PC-9 (cell line): ENCODE measurements around the gene BRK1. TPM values are rescaled to one million over a fixed set of nuclear protein-coding genes. Genes with fewer than 3 reads are reported as not detected.
"Not testable (repeated sequence)": the region's sequence is repeated elsewhere in the genome, so short reads cannot be mapped to it uniquely, and the experiment has no call there.

Experiments
- BruUV-seq: library from RNA; stranded (reverse); fragments of 400-500 nt; replicated peaks from 2 replicates; lab custom pipeline; 2021; lab: Mats Ljungman, UMichigan
- CTCF ChIA-PET: fragments of 300-600 bp; sonication (Branson Sonifier 250); formaldehyde crosslinking; loops from one replicate; lab custom pipeline; 2022; ENCODE audit warnings: antibody characterized with exemption; lab: Charles Lee
- POLR2A ChIA-PET: fragments of 300-600 bp; sonication (Branson Sonifier 250); formaldehyde crosslinking; loops from one replicate; lab custom pipeline; 2022; ENCODE audit warnings: antibody characterized with exemption; ENCODE audit not compliant: unreplicated experiment; lab: Charles Lee
- DNase-seq, 2 experiments: peaks; one replicate each; pipeline versions ENCODE4 v3.0.0 to v3.0.0-alpha.2; 2015 to 2022; ENCODE audit warnings: mixed read lengths in 1 of 2
- H2AFZ ChIP-seq: fragments of 200-600 bp; sonication (generic); 2 replicates; pipeline ENCODE4 v1.8.1; 2017; ENCODE audit warnings: antibody characterized with exemption
- H3F3A ChIP-seq: fragments of 200-600 bp; sonication (generic); 2 replicates; pipeline ENCODE4 v1.8.1; 2017; ENCODE audit warnings: antibody characterized with exemption, mild to moderate bottlenecking, low read depth; ENCODE audit not compliant: insufficient read depth
- H3K27ac ChIP-seq: fragments of 200-600 bp; sonication (generic); 2 replicates; pipeline ENCODE4 v1.6.1; 2016; ENCODE audit warnings: mixed run types
- H3K27me3 ChIP-seq: fragments of 200-600 bp; sonication (generic); 2 replicates; pipeline ENCODE4 v1.6.1; 2016; ENCODE audit warnings: low read depth, mixed run types; ENCODE audit not compliant: insufficient read depth
- H3K36me3 ChIP-seq: fragments of 200-600 bp; sonication (generic); 2 replicates; pipeline ENCODE4 v1.6.1; 2016; ENCODE audit warnings: low read depth, mixed run types
- H3K4me1 ChIP-seq: fragments of 200-600 bp; sonication (generic); replicated peaks from 2 replicates; pipeline ENCODE4 v1.6.1; 2016; ENCODE audit warnings: mixed run types; ENCODE audit not compliant: insufficient read depth
- H3K4me2 ChIP-seq: fragments of 200-600 bp; sonication (generic); 2 replicates; pipeline ENCODE4 v1.6.1; 2017; ENCODE audit warnings: mixed run types
- H3K4me3 ChIP-seq: fragments of 200-600 bp; sonication (generic); 2 replicates; pipeline ENCODE4 v1.6.1; 2016; ENCODE audit warnings: mixed run types
- H3K79me2 ChIP-seq: fragments of 200-600 bp; sonication (generic); 2 replicates; pipeline ENCODE4 v1.6.1; 2017; ENCODE audit warnings: low read depth, mixed run types
- H3K9me2 ChIP-seq: fragments of 200-600 bp; sonication (generic); 2 replicates; pipeline ENCODE4 v1.8.1; 2017; ENCODE audit warnings: mild to moderate bottlenecking; ENCODE audit not compliant: insufficient read depth
- H3K9me3 ChIP-seq: fragments of 200-600 bp; sonication (generic); 2 replicates; pipeline ENCODE4 v1.8.1; 2016; ENCODE audit warnings: low read depth; ENCODE audit not compliant: insufficient read depth
- H4K20me1 ChIP-seq: fragments of 200-600 bp; sonication (generic); 2 replicates; pipeline ENCODE4 v1.8.1; 2017; ENCODE audit not compliant: insufficient read depth
- EZH2 ChIP-seq: fragments of 200-600 bp; sonication (generic); IDR thresholded peaks from 2 replicates; pipeline ENCODE4 v1.8.0; 2017; ENCODE audit warnings: antibody characterized with exemption, low read depth
- intact Hi-C: fragments of 100-400 bp; cut with micrococcal nuclease; formaldehyde crosslinking; loops from one replicate; pipeline ENCODE4 v1.10.0; 2022; ENCODE audit not compliant: unreplicated experiment
- total RNA-seq: library from RNA; stranded (reverse); gene quantifications from 2 replicates; pipeline ENCODE4 v1.2.3, GENCODE V29; 2021
- TF ChIP-seq, protein P1 (sequence below): fragments of 200-600 bp; sonication (generic); conservative IDR thresholded peaks from 2 replicates; pipeline ENCODE4 v1.6.1; 2017; ENCODE audit warnings: mixed run types, antibody characterized with exemption, mild to moderate bottlenecking, moderate library complexity

BRK1 gene
- total RNA-seq, 1 experiment from 2014 or later = 109 TPM

DNA sequence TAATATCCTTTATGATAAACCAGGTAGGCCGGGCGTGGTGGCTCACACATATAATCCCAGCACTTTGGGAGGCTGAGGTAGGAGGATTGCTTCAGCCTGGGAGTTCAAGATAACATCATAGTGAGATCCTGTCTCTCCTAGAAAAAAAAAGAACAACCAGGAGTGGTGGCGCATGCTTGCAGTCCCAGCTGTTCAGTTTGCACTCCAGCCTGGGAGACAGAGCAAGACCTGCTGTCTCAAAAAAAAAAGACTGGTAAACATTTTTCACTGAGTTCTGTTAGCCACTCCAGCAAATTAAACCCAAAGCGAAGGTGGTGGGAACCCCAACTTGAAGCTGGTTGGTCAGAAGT, 39.6 kb downstream of the BRK1 start:
- ChIA-PET POLR2A (no interaction called here), CTCF (no interaction called here)
- H3K27me3 ChIP-seq = no peaks in the 10 kb centered on the region
- peaks cover 15% of the 10 kb centered on the region for H4K20me1 ChIP-seq
- no peak overlapping the region for H2AFZ ChIP-seq
- no peaks in the 10 kb centered on the region for H3K9me2 ChIP-seq
- H3K27ac ChIP-seq = no peak overlapping the region
- no peaks in the 10 kb centered on the region for H3K9me3 ChIP-seq
- H3K4me2 ChIP-seq = no peak overlapping the region
- TF ChIP-seq, protein P1, sequence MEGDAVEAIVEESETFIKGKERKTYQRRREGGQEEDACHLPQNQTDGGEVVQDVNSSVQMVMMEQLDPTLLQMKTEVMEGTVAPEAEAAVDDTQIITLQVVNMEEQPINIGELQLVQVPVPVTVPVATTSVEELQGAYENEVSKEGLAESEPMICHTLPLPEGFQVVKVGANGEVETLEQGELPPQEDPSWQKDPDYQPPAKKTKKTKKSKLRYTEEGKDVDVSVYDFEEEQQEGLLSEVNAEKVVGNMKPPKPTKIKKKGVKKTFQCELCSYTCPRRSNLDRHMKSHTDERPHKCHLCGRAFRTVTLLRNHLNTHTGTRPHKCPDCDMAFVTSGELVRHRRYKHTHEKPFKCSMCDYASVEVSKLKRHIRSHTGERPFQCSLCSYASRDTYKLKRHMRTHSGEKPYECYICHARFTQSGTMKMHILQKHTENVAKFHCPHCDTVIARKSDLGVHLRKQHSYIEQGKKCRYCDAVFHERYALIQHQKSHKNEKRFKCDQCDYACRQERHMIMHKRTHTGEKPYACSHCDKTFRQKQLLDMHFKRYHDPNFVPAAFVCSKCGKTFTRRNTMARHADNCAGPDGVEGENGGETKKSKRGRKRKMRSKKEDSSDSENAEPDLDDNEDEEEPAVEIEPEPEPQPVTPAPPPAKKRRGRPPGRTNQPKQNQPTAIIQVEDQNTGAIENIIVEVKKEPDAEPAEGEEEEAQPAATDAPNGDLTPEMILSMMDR = no peak
- no peak for TF ChIP-seq EZH2
- intact Hi-C loops = no loop called here
- no peaks in the 10 kb centered on the region for H3K79me2 ChIP-seq
- TSS peak; percentile 0 for BruUV-seq
- no peak overlapping the region for H3K4me3 ChIP-seq
- peaks cover 20% of the 10 kb centered on the region for H3K36me3 ChIP-seq
- DNase-seq = no peak
- H3F3A ChIP-seq = peaks cover 42% of the 10 kb centered on the region
- H3K4me1 ChIP-seq = no peaks in the 10 kb centered on the region

DNA sequence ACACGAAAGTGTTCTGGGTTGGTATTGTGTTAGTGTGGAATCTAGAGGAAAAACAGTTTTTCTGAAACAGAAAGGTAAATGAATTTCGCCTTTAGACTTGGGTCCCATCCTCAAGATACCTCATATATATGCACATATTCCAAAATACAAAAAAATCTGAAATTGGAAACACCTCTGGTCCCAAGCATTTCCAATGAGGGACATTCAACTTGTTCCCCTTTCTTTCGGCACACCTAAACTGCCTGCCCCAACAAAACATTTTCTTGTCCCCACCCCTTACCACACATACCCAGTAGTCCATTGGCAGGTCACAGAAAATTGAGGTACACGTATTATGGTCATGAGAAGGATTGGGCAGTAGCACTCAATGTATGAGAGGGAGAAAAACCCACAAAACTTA, 40.2 kb downstream of the BRK1 start:
- ChIA-PET POLR2A (no interaction called here), CTCF (no interaction called here)
- peaks cover 15% of the 10 kb centered on the region for H3K36me3 ChIP-seq
- no peaks in the 10 kb centered on the region for H3K79me2 ChIP-seq
- no peaks in the 10 kb centered on the region for H3K9me2 ChIP-seq
- intact Hi-C loops = no loop called here
- no peaks in the 10 kb centered on the region for H3K9me3 ChIP-seq
- no peak for DNase-seq
- no peaks in the 10 kb centered on the region for H3K27me3 ChIP-seq
- no peak for TF ChIP-seq EZH2
- TF ChIP-seq, protein P1 = no peak
- no peak overlapping the region for H3K4me2 ChIP-seq
- no TSS peak for BruUV-seq
- peaks cover 42% of the 10 kb centered on the region for H3F3A ChIP-seq
- no peak overlapping the region for H3K27ac ChIP-seq
- peaks cover 10% of the 10 kb centered on the region for H4K20me1 ChIP-seq
- no peak overlapping the region for H2AFZ ChIP-seq
- no peak overlapping the region for H3K4me3 ChIP-seq
- no peaks in the 10 kb centered on the region for H3K4me1 ChIP-seq

DNA sequence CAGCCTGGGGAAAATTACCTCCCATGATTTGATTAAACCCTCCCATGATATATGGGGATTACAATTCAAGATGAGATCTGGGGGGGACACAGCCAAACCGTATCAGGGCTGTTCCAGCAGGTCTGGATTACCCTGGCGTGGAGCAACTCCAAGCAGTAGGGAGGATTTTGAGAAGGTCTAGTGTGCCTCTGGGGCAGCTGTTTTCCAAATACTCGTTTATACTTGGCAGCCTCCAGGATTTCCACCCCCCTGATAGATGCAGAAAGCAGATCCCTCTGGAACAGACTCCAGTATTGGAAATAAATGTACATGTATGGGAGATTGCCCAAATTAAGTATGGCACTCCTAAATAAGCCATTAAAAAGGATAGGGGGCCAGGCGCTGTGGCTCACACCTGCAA, 41.6 kb downstream of the BRK1 start:
- Histone ChIP-seq H3K27me3 (no peaks in the 10 kb centered on the region), H3K9me3 (no peaks in the 10 kb centered on the region), H3K79me2 (no peaks in the 10 kb centered on the region), H4K20me1 (peaks cover 3% of the 10 kb centered on the region; the same call in 1 of the 2 replicates), H3F3A (peaks cover 42% of the 10 kb centered on the region), H3K27ac (no peak overlapping the region), H3K4me3 (no peak overlapping the region), H3K9me2 (no peaks in the 10 kb centered on the region), H3K36me3 (peaks cover 2% of the 10 kb centered on the region; the same call in 1 of the 2 replicates), H2AFZ (no peak overlapping the region), H3K4me2 (no peak overlapping the region), H3K4me1 (peaks cover 10% of the 10 kb centered on the region)
- DNase-seq = no peak
- CTCF ChIA-PET = no interaction called here
- intact Hi-C loops = no loop called here
- BruUV-seq = no TSS peak
- POLR2A ChIA-PET = no interaction called here
- TF ChIP-seq, protein P1 = no peak
- TF ChIP-seq EZH2 = no peak

DNA sequence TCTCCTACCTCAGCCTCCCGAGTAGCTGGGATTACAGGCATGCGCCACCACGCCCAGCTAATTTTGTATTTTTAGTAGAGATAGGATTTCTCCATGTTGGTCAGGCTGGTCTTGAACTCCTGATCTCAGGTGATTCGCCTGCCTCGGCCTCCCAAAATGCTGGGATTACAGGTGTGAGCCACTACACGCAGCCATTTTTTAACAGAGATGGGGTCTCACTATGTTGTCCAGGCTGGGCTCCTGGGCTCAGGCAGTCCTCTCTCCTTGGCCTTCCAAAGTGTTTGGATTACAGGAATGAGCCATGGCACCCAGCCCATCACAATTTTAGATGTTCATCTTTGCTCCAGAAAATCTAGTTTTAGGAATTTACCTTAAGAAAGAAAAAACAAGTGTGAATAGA, 43.1 kb downstream of the BRK1 start:
- POLR2A ChIA-PET, H2AFZ ChIP-seq, H3K4me2 ChIP-seq, H3K4me3 ChIP-seq, H3K79me2 ChIP-seq, H3K9me2 ChIP-seq, H3K36me3 ChIP-seq, H4K20me1 ChIP-seq, H3K9me3 ChIP-seq, H3K27ac ChIP-seq, intact Hi-C loops, H3K27me3 ChIP-seq, DNase-seq, CTCF ChIA-PET, BruUV-seq: not testable (repeated sequence)
- peaks cover 33% of the 10 kb centered on the region for H3F3A ChIP-seq
- H3K4me1 ChIP-seq = peaks cover 10% of the 10 kb centered on the region
